Activated CD4-positive, alpha-beta memory T cell treated with anti-CD3 and anti-CD28 coated beads, Interleukin-2, amount 10 ng/mL, durations not matched to agents 7 days and 5 days (primary cell): Measurements from ENCODE around the gene SORBS2. TPM values are rescaled to one million over a fixed set of nuclear protein-coding genes. Genes with fewer than 3 reads are reported as not detected.

Source experiments
- CTCF ChIA-PET: fragments of 350-600 bp; sonication (Branson Sonifier 250); formaldehyde crosslinking; loops from one replicate; lab custom pipeline; 2021; ENCODE audit warnings: antibody characterized with exemption, inconsistent platforms; lab: Charles Lee
- POLR2A ChIA-PET: fragments of 350-600 bp; sonication (Branson Sonifier 250); formaldehyde crosslinking; loops from one replicate; lab custom pipeline; 2021; ENCODE audit warnings: antibody characterized with exemption; lab: Charles Lee
- DNase-seq: peaks from one replicate; pipeline ENCODE4 v3.0.0-alpha.2; 2020
- H3K27ac Mint-ChIP-seq: one replicate; pipeline ENCODE4 v1.8.0; 2021; ENCODE audit warnings: mild to moderate bottlenecking, mixed read lengths
- H3K27me3 Mint-ChIP-seq: one replicate; pipeline ENCODE4 v1.8.0; 2021; ENCODE audit warnings: mixed read lengths
- H3K36me3 Mint-ChIP-seq: one replicate; pipeline ENCODE4 v1.8.0; 2021; ENCODE audit warnings: low read depth, mixed read lengths
- H3K4me1 Mint-ChIP-seq: one replicate; pipeline ENCODE4 v1.8.0; 2021; ENCODE audit warnings: mixed read lengths
- H3K4me3 Mint-ChIP-seq: one replicate; pipeline ENCODE4 v1.8.0; 2021; ENCODE audit warnings: mild to moderate bottlenecking, mixed read lengths
- H3K9me3 Mint-ChIP-seq: one replicate; pipeline ENCODE4 v1.8.0; 2021; ENCODE audit warnings: mixed read lengths
- total RNA-seq, 2 experiments: library from RNA; stranded (reverse); gene quantifications; one replicate each; pipeline ENCODE4 v1.2.3, GENCODE V29; 2021

Gene SORBS2
- total RNA-seq, 2 experiments from 2014 or later, result not detected

GRCh38 chr4:185771711-185772390 is 40.1 kb downstream of the SORBS2 start:
- DNase-seq, result no peak
- no peaks in the 10 kb centered on the region for H3K36me3 Mint-ChIP-seq
- ChIA-PET CTCF (no interaction called here), POLR2A (no interaction called here)
- no peaks in the 10 kb centered on the region for H3K4me1 Mint-ChIP-seq
- H3K4me3 Mint-ChIP-seq, result no peak overlapping the region
- H3K27me3 Mint-ChIP-seq, result peaks cover 4% of the 10 kb centered on the region
- H3K9me3 Mint-ChIP-seq, result no peaks in the 10 kb centered on the region
- no peak overlapping the region for H3K27ac Mint-ChIP-seq

GRCh38 chr4:185767528-185767927 is 44.5 kb downstream of the SORBS2 start:
- Mint-ChIP-seq H3K4me1 (no peaks in the 10 kb centered on the region), H3K4me3 (no peak overlapping the region), H3K36me3 (no peaks in the 10 kb centered on the region), H3K9me3 (no peaks in the 10 kb centered on the region), H3K27me3 (peaks cover 4% of the 10 kb centered on the region), H3K27ac (no peak overlapping the region)
- no peak for DNase-seq
- ChIA-PET POLR2A (no interaction called here), CTCF (no interaction called here)

GRCh38 chr4:185764876-185765275 is 47.1 kb downstream of the SORBS2 start:
- no peaks in the 10 kb centered on the region for H3K4me1 Mint-ChIP-seq
- no peak overlapping the region for H3K4me3 Mint-ChIP-seq
- peaks cover 4% of the 10 kb centered on the region for H3K27me3 Mint-ChIP-seq
- DNase-seq, result no peak
- ChIA-PET CTCF (no interaction called here), POLR2A (no interaction called here)
- no peak overlapping the region for H3K27ac Mint-ChIP-seq
- H3K36me3 Mint-ChIP-seq, result no peaks in the 10 kb centered on the region
- no peaks in the 10 kb centered on the region for H3K9me3 Mint-ChIP-seq

- H3K4me1 Mint-ChIP-seq, result no peaks in the 10 kb centered on the region
- DNase-seq, result no peak
- no peaks in the 10 kb centered on the region for H3K36me3 Mint-ChIP-seq
- H3K27ac Mint-ChIP-seq, result no peak overlapping the region
- CTCF ChIA-PET, result no interaction called here
- no peaks in the 10 kb centered on the region for H3K9me3 Mint-ChIP-seq
- no peak overlapping the region for H3K4me3 Mint-ChIP-seq
- H3K27me3 Mint-ChIP-seq, result peaks cover 6% of the 10 kb centered on the region
- POLR2A ChIA-PET, result no interaction called here
These were observed 50.4 kb downstream of the SORBS2 start for GRCh38 chr4:185761352-185762235.

- no peaks in the 10 kb centered on the region for H3K36me3 Mint-ChIP-seq
- H3K9me3 Mint-ChIP-seq, result no peaks in the 10 kb centered on the region
- no peaks in the 10 kb centered on the region for H3K4me1 Mint-ChIP-seq
- ChIA-PET POLR2A (no interaction called here), CTCF (no interaction called here)
- H3K4me3 Mint-ChIP-seq, result no peak overlapping the region
- peaks cover 5% of the 10 kb centered on the region for H3K27me3 Mint-ChIP-seq
- H3K27ac Mint-ChIP-seq, result no peak overlapping the region
- DNase-seq, result no peak
These were observed 53.2 kb downstream of the SORBS2 start for GRCh38 chr4:185758807-185759206.

GRCh38 chr4:185755451-185755850 is 56.5 kb downstream of the SORBS2 start:
- ChIA-PET CTCF (no interaction called here), POLR2A (no interaction called here)
- no peak for DNase-seq
- H3K36me3 Mint-ChIP-seq, result no peaks in the 10 kb centered on the region
- peaks cover 5% of the 10 kb centered on the region for H3K27me3 Mint-ChIP-seq
- H3K9me3 Mint-ChIP-seq, result no peaks in the 10 kb centered on the region
- H3K4me3 Mint-ChIP-seq, result no peak overlapping the region
- no peaks in the 10 kb centered on the region for H3K4me1 Mint-ChIP-seq
- H3K27ac Mint-ChIP-seq, result no peak overlapping the region

GRCh38 chr4:185754961-185755360 is 57.0 kb downstream of the SORBS2 start:
- DNase-seq, result no peak
- Mint-ChIP-seq H3K36me3 (no peaks in the 10 kb centered on the region), H3K4me1 (no peaks in the 10 kb centered on the region), H3K27me3 (peaks cover 5% of the 10 kb centered on the region), H3K4me3 (no peak overlapping the region), H3K9me3 (no peaks in the 10 kb centered on the region), H3K27ac (no peak overlapping the region)
- CTCF ChIA-PET, result no interaction called here
- POLR2A ChIA-PET, result no interaction called here

- Mint-ChIP-seq H3K4me1 (no peaks in the 10 kb centered on the region), H3K9me3 (no peaks in the 10 kb centered on the region), H3K36me3 (no peaks in the 10 kb centered on the region), H3K27me3 (peaks cover 2% of the 10 kb centered on the region), H3K27ac (no peak overlapping the region), H3K4me3 (no peak overlapping the region)
- ChIA-PET CTCF (no interaction called here), POLR2A (no interaction called here)
- no peak for DNase-seq
These were observed 59.1 kb downstream of the SORBS2 start for GRCh38 chr4:185752872-185753271.

- Mint-ChIP-seq H3K4me1 (no peaks in the 10 kb centered on the region), H3K27ac (no peak overlapping the region), H3K4me3 (no peak overlapping the region), H3K36me3 (no peaks in the 10 kb centered on the region), H3K9me3 (no peaks in the 10 kb centered on the region), H3K27me3 (no peaks in the 10 kb centered on the region)
- no peak for DNase-seq
- ChIA-PET CTCF (no interaction called here), POLR2A (no interaction called here)
These were observed 62.1 kb downstream of the SORBS2 start for GRCh38 chr4:185749858-185750257.

GRCh38 chr4:185748901-185749390 is 63.0 kb downstream of the SORBS2 start:
- no peaks in the 10 kb centered on the region for H3K4me1 Mint-ChIP-seq
- ChIA-PET CTCF (no interaction called here), POLR2A (no interaction called here)
- H3K27ac Mint-ChIP-seq, result no peak overlapping the region
- peaks cover 2% of the 10 kb centered on the region for H3K27me3 Mint-ChIP-seq
- H3K4me3 Mint-ChIP-seq, result no peak overlapping the region
- no peaks in the 10 kb centered on the region for H3K9me3 Mint-ChIP-seq
- no peak for DNase-seq
- no peaks in the 10 kb centered on the region for H3K36me3 Mint-ChIP-seq

GRCh38 chr4:185745891-185746290 is 66.1 kb downstream of the SORBS2 start:
- no peak overlapping the region for H3K4me3 Mint-ChIP-seq
- no peaks in the 10 kb centered on the region for H3K36me3 Mint-ChIP-seq
- H3K4me1 Mint-ChIP-seq, result no peaks in the 10 kb centered on the region
- ChIA-PET CTCF (no interaction called here), POLR2A (no interaction called here)
- H3K9me3 Mint-ChIP-seq, result no peaks in the 10 kb centered on the region
- peaks cover 2% of the 10 kb centered on the region for H3K27me3 Mint-ChIP-seq
- H3K27ac Mint-ChIP-seq, result no peak overlapping the region
- DNase-seq, result no peak

- Mint-ChIP-seq H3K4me3 (no peak overlapping the region), H3K27ac (no peak overlapping the region), H3K4me1 (no peaks in the 10 kb centered on the region), H3K36me3 (no peaks in the 10 kb centered on the region), H3K27me3 (peaks cover 2% of the 10 kb centered on the region), H3K9me3 (no peaks in the 10 kb centered on the region)
- no peak for DNase-seq
- CTCF ChIA-PET, result no interaction called here
- POLR2A ChIA-PET, result no interaction called here
These were observed 67.0 kb downstream of the SORBS2 start for GRCh38 chr4:185744946-185745345.

GRCh38 chr4:185744488-185744862 is 67.5 kb downstream of the SORBS2 start:
- POLR2A ChIA-PET, result no interaction called here
- no peak overlapping the region for H3K27ac Mint-ChIP-seq
- peaks cover 2% of the 10 kb centered on the region for H3K27me3 Mint-ChIP-seq
- H3K4me1 Mint-ChIP-seq, result no peaks in the 10 kb centered on the region
- H3K36me3 Mint-ChIP-seq, result no peaks in the 10 kb centered on the region
- no peaks in the 10 kb centered on the region for H3K9me3 Mint-ChIP-seq
- CTCF ChIA-PET, result no interaction called here
- no peak for DNase-seq
- no peak overlapping the region for H3K4me3 Mint-ChIP-seq
